GM12872 (cell line): ENCODE measurements around the gene ANTXR1.

ENCODE experiments used
- TF ChIP-seq, protein P1 (sequence below): IDR thresholded peaks from 3 replicates; pipeline ENCODE4 v1.5.1; 2011; ENCODE audit warnings: low read depth, mild to moderate bottlenecking, low read length, moderate library complexity; ENCODE audit not compliant: insufficient read depth

ANTXR1 gene

DNA sequence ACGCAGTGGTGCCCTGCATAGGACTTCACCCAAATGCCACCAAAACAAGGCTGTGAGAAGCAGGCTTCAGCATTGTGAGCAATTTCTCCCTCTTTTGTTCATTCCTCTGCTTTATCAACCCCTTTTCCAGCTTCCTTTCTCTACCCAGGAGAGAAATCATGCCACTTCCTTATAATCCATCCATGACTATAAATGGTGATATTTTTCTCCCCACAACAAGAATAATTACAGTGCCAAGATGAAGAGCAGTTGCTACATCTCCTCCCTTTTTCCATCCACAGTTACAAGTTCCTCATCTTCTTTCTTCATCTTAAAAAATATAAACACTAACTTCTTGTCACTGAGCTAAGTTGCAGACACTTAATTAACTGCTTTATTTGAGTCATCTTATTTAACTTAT is 167.2 kb downstream of the ANTXR1 start:
- TF ChIP-seq, protein P1, sequence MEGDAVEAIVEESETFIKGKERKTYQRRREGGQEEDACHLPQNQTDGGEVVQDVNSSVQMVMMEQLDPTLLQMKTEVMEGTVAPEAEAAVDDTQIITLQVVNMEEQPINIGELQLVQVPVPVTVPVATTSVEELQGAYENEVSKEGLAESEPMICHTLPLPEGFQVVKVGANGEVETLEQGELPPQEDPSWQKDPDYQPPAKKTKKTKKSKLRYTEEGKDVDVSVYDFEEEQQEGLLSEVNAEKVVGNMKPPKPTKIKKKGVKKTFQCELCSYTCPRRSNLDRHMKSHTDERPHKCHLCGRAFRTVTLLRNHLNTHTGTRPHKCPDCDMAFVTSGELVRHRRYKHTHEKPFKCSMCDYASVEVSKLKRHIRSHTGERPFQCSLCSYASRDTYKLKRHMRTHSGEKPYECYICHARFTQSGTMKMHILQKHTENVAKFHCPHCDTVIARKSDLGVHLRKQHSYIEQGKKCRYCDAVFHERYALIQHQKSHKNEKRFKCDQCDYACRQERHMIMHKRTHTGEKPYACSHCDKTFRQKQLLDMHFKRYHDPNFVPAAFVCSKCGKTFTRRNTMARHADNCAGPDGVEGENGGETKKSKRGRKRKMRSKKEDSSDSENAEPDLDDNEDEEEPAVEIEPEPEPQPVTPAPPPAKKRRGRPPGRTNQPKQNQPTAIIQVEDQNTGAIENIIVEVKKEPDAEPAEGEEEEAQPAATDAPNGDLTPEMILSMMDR: no peak

DNA sequence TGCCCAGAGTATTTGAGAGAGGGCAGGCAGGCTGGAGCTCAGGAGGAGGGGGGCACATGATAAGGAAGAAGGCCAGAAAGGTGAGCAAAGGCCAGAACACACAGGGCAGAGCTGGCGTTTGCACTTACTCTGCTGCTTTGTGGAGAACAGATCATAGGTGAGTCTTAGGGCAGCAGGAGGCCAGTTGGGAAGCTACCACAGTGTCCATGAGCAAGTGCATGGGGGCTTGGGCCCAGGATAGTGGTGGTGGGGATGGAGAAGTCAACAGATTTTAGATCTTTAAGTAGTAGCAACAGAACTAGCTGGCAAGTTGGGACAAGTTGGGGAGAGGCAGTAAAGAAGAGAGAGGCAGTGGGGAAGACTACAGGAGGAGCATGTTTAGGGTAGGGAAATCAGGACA is 168.0 kb downstream of the ANTXR1 start:
- TF ChIP-seq, protein P1: no peak

DNA sequence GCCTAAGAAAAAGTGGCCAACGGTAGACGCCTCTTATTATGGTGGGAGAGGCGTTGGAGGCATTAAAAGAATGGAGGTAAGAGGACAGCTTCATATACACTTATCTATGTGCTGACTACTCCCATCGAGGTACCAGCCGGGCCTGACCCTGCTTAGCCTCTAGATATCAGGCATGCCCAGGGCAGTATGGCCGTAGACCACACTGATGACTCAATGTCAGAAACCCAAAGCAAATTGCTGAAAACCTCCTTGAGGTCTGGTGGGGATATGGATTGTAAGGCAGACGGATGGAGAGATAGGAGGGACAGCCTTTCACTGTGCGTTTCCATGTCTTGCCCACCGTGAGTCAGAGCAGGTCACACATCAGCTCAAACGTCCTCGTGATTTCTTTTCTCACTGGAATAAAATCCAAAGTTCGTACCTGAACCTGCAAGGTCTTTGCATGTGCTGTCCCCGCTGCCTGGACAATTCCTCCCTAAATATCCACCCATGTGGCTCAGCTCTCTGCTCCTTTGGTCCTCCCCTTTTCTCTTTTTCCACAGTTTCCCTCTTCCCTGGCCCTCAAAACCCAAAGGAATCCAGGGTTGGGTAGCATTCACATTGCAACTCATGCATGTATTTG is 168.9 kb downstream of the ANTXR1 start:
- TF ChIP-seq, protein P1: no peak

DNA sequence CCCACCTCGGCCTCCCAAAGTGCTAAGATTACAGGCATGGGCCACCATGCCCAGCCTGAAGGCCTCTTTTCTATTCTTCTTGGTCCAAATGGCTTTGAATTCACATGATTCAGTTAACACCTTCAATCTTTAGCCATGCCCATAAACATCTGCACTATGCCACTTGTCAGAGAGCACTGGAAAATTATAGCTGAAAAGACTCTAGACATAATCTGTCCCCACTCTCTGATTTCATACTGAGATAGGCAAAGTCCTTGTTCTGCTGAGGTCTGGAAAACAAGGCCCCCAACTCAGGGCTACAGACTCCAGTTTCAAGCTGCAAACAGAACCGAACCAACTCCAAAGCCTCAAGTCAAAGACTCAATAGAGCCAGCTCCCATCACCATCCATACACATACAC is 170.7 kb downstream of the ANTXR1 start:
- TF ChIP-seq, protein P1: no peak

DNA sequence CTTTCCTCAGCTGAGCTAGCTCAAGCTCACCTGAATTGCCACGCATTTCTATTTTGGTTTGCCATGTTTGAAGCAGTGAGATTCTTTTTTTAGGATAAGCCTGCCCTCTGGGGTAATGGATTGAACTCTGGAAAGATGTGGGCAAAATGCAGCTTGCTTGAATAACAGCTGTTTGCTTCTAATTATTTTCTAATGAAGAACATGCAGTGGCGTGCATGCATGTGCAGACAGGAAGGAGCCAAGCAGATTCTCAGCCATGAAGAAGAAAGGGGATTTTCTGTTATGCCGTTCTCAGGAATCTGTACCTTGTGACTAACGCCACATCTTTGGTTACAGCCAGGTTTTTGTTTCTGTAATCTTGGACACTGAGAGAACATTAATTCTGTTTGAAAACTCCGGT is 171.2 kb downstream of the ANTXR1 start:
- TF ChIP-seq, protein P1: no peak

DNA sequence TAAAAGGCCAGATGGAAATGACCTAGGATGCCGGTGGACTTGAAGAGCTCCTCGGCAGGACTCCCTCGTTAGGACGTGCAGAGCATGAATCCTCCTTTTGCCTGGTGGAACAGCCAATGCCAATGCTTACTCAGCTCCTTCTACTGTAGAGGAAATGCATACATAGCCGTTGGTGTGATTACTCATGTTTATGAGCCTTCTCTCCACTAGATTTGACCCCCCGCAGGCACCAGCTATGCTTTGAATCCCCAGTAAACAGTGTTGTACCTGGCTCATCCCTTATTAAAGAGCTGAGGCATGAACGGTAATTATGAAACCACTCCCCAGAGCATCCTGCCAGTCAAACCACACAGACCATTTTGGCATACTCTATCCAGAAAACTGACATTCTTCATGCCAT is 172.8 kb downstream of the ANTXR1 start:
- TF ChIP-seq, protein P1: no peak

DNA sequence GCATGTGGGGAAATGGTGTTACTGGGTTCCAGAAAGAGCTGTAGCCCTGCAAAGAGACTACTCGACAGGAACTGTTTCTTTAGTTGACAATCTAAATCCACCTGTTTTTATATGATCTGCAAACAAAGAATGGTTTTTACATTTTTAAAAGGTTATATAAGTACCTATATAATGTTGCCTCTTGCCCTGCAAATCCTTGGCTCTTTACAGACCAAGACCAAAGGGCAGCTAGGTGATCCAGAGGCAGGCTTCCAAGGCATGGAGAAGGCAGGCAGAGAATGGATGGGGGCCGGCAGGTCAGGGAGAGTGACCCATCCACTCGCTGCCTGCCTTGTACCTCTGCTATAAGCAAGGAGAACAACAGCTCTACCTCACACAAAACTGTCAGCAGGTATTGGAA is 173.6 kb downstream of the ANTXR1 start:
- TF ChIP-seq, protein P1: no peak
